ENCODE results near the gene ZNF749.
A peak's percentile ranks its signal among the peaks of the same experiment; 100 is the strongest.

The ZNF749 gene

DNA sequence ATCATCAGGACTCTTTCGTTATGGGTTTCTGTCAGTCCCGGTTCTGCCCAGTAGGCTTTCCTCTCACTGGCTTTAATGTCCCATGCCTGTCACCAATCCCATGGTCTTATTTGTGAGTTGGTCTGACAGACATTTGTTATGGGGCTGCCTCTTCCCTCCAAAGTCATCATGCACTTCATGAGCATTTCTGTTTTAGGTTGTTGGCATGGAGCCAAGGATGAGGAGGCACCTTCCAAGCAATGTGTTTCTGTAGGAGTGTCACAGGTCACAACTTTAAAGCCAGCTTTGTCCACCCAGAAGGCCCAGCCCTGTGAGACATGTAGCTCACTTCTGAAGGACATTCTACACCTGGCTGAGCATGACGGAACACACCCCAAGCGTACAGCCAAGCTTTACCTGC, 15.7 kb upstream of the ZNF749 start:
- no peak overlapping the region for H3K4me3 ChIP-seq (ENCODE audit: low read length)
- DNase-seq (ENCODE audit: low read depth, low spot score), result no peak
- no peak overlapping the region for H3K27ac ChIP-seq (ENCODE audit: low read length)
- no peaks in the 10 kb centered on the region; the same call in 1 of the 2 replicates for H3K27me3 ChIP-seq (ENCODE audit: control insufficient read depth, insufficient read depth, low read length)
- no peaks in the 10 kb centered on the region; the same call in 1 of the 2 replicates for H3K36me3 ChIP-seq (ENCODE audit: control insufficient read depth, insufficient read depth, low read length)
- no CpG with 5 or more reads among the region's 4 CpGs for WGBS (ENCODE audit: insufficient coverage, insufficient read length)
- no peaks in the 10 kb centered on the region for H3K4me1 ChIP-seq (ENCODE audit: control insufficient read depth, insufficient read depth, low read length)
- H3K9me3 ChIP-seq (ENCODE audit: control insufficient read depth, insufficient read depth, low read length), result no peaks in the 10 kb centered on the region

DNA sequence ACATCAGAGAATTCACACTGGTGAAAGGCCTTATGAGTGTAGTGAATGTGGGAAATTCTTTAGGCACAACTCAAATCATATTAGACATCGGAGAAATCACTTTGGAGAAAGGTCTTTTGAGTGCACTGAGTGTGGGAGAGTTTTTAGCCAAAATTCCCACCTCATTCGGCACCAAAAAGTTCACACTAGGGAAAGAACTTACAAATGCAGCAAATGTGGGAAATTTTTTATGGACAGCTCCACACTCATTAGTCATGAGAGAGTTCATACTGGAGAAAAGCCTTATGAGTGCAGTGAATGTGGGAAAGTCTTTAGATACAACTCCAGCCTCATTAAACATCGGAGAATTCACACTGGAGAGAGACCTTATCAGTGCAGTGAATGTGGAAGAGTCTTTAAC, 14.1 kb upstream of the ZNF749 start:
- Histone ChIP-seq H3K27ac (ENCODE audit: low read length) (no peak overlapping the region), H3K4me1 (ENCODE audit: control insufficient read depth, insufficient read depth, low read length) (no peaks in the 10 kb centered on the region), H3K9me3 (ENCODE audit: control insufficient read depth, insufficient read depth, low read length) (no peaks in the 10 kb centered on the region), H3K27me3 (ENCODE audit: control insufficient read depth, insufficient read depth, low read length) (no peaks in the 10 kb centered on the region; the same call in 1 of the 2 replicates), H3K4me3 (ENCODE audit: low read length) (no peak overlapping the region), H3K36me3 (ENCODE audit: control insufficient read depth, insufficient read depth, low read length) (no peaks in the 10 kb centered on the region; the same call in 1 of the 2 replicates)
- no CpG with 5 or more reads among the region's 3 CpGs for WGBS (ENCODE audit: insufficient coverage, insufficient read length)
- no peak for DNase-seq (ENCODE audit: low read depth, low spot score)

DNA sequence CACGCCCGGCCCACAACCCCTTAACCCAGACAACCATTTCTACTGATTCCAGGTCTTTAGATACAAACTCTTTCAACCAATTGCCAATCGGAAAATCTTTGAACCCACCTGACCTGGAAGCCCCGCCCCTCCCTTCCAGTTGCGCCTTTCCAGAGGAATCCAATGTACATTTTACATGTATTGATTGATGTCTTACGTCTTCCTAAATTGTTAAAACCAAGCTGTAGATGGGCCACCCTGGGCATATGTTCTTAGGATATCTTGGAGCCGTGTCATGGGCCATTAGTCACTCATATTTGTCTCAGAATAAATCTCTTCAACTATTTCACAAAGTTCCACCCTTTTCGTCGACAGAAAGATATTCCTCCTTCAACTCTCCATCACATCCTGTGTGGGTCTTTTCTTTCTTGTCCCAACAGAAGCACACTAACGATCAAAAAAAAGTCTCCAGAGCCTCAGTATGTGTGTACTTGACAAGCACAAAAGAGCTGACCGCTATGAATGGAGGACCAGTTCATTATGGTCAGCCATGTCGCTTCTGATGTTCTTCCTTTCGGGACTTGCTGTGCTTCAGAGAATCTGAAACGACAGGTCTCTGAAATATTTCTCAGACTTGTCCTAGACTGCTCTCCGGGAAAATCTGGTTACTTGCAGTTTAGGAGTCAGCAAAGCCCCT, 601 bp upstream of the ZNF749 start:
- H3K36me3 ChIP-seq (ENCODE audit: control insufficient read depth, insufficient read depth, low read length), result no peaks in the 10 kb centered on the region; the same call in 1 of the 2 replicates
- no peaks in the 10 kb centered on the region for H3K27me3 ChIP-seq (ENCODE audit: control insufficient read depth, insufficient read depth, low read length)
- no peaks in the 10 kb centered on the region for H3K9me3 ChIP-seq (ENCODE audit: control insufficient read depth, insufficient read depth, low read length)
- peak overlapping the region; percentile 83; the same call in 1 of the 2 replicates for H3K4me3 ChIP-seq (ENCODE audit: low read length)
- no peak overlapping the region for H3K27ac ChIP-seq (ENCODE audit: low read length)
- no peak for DNase-seq (ENCODE audit: low read depth, low spot score)
- H3K4me1 ChIP-seq (ENCODE audit: control insufficient read depth, insufficient read depth, low read length), result no peaks in the 10 kb centered on the region; the same call in 1 of the 2 replicates
- no CpG with 5 or more reads among the region's 15 CpGs for WGBS (ENCODE audit: insufficient coverage, insufficient read length)

DNA sequence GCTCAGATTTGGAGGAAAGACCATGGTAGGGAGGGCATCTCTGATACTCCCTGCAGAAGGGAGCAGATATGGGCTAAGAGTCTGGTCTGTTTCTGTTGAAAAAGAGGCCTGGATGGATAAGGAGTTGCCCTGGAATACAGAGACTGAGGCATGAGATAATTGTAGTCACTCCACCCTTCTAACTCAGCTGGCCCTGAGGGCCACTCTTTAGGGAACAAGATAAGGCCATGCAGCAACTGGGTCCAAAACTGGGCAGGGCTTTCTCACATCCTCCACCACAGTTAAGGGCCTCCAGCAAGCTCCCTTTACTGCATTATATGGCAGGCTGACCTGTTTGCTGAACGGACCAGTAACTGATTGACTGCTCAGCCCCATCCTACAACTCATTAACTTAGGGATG, 1.3 kb downstream of the ZNF749 start:
- H3K27ac ChIP-seq (ENCODE audit: low read length), result no peak overlapping the region
- H3K4me1 ChIP-seq (ENCODE audit: control insufficient read depth, insufficient read depth, low read length), result no peaks in the 10 kb centered on the region; the same call in 1 of the 2 replicates
- peak overlapping the region; percentile 83; the same call in 1 of the 2 replicates for H3K4me3 ChIP-seq (ENCODE audit: low read length)
- no peaks in the 10 kb centered on the region; the same call in 1 of the 2 replicates for H3K36me3 ChIP-seq (ENCODE audit: control insufficient read depth, insufficient read depth, low read length)
- H3K27me3 ChIP-seq (ENCODE audit: control insufficient read depth, insufficient read depth, low read length), result no peaks in the 10 kb centered on the region
- DNase-seq (ENCODE audit: low read depth, low spot score), result no peak
- WGBS (ENCODE audit: insufficient coverage, insufficient read length), result no CpG with 5 or more reads among the region's 1 CpG
- no peaks in the 10 kb centered on the region for H3K9me3 ChIP-seq (ENCODE audit: control insufficient read depth, insufficient read depth, low read length)

DNA sequence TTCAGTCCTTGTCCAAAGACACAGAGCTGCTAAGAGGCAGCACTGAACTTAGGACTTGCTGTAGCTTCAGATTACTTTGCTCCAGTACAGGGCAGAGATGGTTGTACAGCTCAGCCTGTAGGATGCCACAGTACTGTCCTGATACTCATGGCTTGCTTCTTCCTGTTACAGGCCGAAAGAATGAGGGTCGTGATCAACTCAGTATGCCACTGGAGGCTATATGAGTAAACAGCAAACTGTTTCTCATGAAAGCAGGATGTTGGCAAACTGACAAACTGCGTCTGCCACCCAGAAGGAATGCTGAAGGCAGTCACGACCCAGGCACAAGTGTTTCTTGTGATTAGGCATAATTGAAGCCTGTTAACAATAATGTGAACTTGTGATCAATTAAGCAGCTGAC, 2.8 kb downstream of the ZNF749 start:
- Histone ChIP-seq H3K36me3 (ENCODE audit: control insufficient read depth, insufficient read depth, low read length) (no peaks in the 10 kb centered on the region; the same call in 1 of the 2 replicates), H3K27ac (ENCODE audit: low read length) (no peak overlapping the region), H3K9me3 (ENCODE audit: control insufficient read depth, insufficient read depth, low read length) (no peaks in the 10 kb centered on the region), H3K4me1 (ENCODE audit: control insufficient read depth, insufficient read depth, low read length) (no peaks in the 10 kb centered on the region; the same call in 1 of the 2 replicates), H3K4me3 (ENCODE audit: low read length) (no peak overlapping the region), H3K27me3 (ENCODE audit: control insufficient read depth, insufficient read depth, low read length) (no peaks in the 10 kb centered on the region)
- DNase-seq (ENCODE audit: low read depth, low spot score), result no peak
- WGBS (ENCODE audit: insufficient coverage, insufficient read length), result no CpG with 5 or more reads among the region's 4 CpGs

GRCh38 chr19:57438925-57439324, 3.8 kb downstream of the ZNF749 start:
- Histone ChIP-seq H3K27ac (ENCODE audit: low read length) (no peak overlapping the region), H3K4me1 (ENCODE audit: control insufficient read depth, insufficient read depth, low read length) (no peaks in the 10 kb centered on the region; the same call in 1 of the 2 replicates), H3K4me3 (ENCODE audit: low read length) (no peak overlapping the region), H3K36me3 (ENCODE audit: control insufficient read depth, insufficient read depth, low read length) (peaks cover 4% of the 10 kb centered on the region; the same call in 1 of the 2 replicates), H3K9me3 (ENCODE audit: control insufficient read depth, insufficient read depth, low read length) (no peaks in the 10 kb centered on the region), H3K27me3 (ENCODE audit: control insufficient read depth, insufficient read depth, low read length) (no peaks in the 10 kb centered on the region)
- no CpG with 5 or more reads among the region's 9 CpGs for WGBS (ENCODE audit: insufficient coverage, insufficient read length)
- DNase-seq (ENCODE audit: low read depth, low spot score), result no peak

DNA sequence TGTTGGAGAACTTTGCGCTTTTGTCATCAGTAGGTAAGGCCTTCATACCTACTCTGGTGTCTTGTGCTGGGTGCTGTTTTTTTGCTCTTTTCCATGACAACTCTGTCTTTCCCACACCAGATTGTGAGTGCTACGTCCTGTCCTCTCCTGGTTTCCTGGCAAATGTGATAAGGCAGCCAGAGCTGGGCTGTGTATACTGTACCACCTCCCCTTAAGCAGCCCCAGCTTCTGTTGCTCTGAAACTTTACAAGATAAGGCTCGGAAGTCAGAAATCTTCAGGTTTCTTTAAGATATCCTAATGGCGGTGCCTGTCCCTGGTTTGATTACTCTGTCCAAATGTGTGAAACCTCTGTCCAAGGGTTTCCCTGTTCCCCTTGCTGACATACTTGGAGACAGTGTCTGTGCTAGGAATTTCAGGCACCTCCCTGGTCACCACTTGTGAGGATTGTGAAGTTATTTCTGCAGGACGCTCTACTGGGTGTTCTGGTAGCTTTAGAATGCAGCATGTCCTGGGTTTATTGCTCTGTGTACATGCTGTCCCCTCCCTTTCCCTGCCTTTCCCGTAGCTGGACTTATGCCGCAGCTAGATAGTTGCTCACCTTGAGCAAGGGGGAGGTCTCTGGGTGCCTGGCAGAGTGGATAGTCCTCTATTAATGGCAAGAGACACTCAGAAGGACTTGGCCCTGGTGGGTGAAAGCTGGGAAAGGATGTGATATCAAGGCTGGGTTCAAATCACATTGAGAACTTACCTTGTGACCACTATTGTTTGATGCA, 7.0 kb downstream of the ZNF749 start:
- no peak overlapping the region for H3K27ac ChIP-seq (ENCODE audit: low read length)
- no peaks in the 10 kb centered on the region for H3K4me1 ChIP-seq (ENCODE audit: control insufficient read depth, insufficient read depth, low read length)
- H3K36me3 ChIP-seq (ENCODE audit: control insufficient read depth, insufficient read depth, low read length), result peaks cover 7% of the 10 kb centered on the region; the same call in 1 of the 2 replicates
- H3K9me3 ChIP-seq (ENCODE audit: control insufficient read depth, insufficient read depth, low read length), result no peaks in the 10 kb centered on the region
- no peaks in the 10 kb centered on the region for H3K27me3 ChIP-seq (ENCODE audit: control insufficient read depth, insufficient read depth, low read length)
- no CpG with 5 or more reads among the region's 7 CpGs for WGBS (ENCODE audit: insufficient coverage, insufficient read length)
- no peak for DNase-seq (ENCODE audit: low read depth, low spot score)
- H3K4me3 ChIP-seq (ENCODE audit: low read length), result no peak overlapping the region

GRCh38 chr19:57443121-57443696, 8.1 kb downstream of the ZNF749 start:
- WGBS (ENCODE audit: insufficient coverage, insufficient read length), result no CpG with 5 or more reads among the region's 5 CpGs
- Histone ChIP-seq H3K4me3 (ENCODE audit: low read length) (no peak overlapping the region), H3K27me3 (ENCODE audit: control insufficient read depth, insufficient read depth, low read length) (no peaks in the 10 kb centered on the region), H3K9me3 (ENCODE audit: control insufficient read depth, insufficient read depth, low read length) (no peaks in the 10 kb centered on the region), H3K27ac (ENCODE audit: low read length) (no peak overlapping the region), H3K4me1 (ENCODE audit: control insufficient read depth, insufficient read depth, low read length) (no peaks in the 10 kb centered on the region), H3K36me3 (ENCODE audit: control insufficient read depth, insufficient read depth, low read length) (peaks cover 7% of the 10 kb centered on the region; the same call in 1 of the 2 replicates)
- no peak for DNase-seq (ENCODE audit: low read depth, low spot score)

- Histone ChIP-seq H3K4me1 (ENCODE audit: control insufficient read depth, insufficient read depth, low read length) (no peaks in the 10 kb centered on the region), H3K27ac (ENCODE audit: low read length) (no peak overlapping the region), H3K9me3 (ENCODE audit: control insufficient read depth, insufficient read depth, low read length) (no peaks in the 10 kb centered on the region), H3K4me3 (ENCODE audit: low read length) (no peak overlapping the region), H3K27me3 (ENCODE audit: control insufficient read depth, insufficient read depth, low read length) (no peaks in the 10 kb centered on the region), H3K36me3 (ENCODE audit: control insufficient read depth, insufficient read depth, low read length) (no peaks in the 10 kb centered on the region)
- no CpG with 5 or more reads among the region's 3 CpGs for WGBS (ENCODE audit: insufficient coverage, insufficient read length)
- DNase-seq (ENCODE audit: low read depth, low spot score), result no peak
These were observed 17.2 kb downstream of the ZNF749 start for GRCh38 chr19:57452307-57452706.

DNA sequence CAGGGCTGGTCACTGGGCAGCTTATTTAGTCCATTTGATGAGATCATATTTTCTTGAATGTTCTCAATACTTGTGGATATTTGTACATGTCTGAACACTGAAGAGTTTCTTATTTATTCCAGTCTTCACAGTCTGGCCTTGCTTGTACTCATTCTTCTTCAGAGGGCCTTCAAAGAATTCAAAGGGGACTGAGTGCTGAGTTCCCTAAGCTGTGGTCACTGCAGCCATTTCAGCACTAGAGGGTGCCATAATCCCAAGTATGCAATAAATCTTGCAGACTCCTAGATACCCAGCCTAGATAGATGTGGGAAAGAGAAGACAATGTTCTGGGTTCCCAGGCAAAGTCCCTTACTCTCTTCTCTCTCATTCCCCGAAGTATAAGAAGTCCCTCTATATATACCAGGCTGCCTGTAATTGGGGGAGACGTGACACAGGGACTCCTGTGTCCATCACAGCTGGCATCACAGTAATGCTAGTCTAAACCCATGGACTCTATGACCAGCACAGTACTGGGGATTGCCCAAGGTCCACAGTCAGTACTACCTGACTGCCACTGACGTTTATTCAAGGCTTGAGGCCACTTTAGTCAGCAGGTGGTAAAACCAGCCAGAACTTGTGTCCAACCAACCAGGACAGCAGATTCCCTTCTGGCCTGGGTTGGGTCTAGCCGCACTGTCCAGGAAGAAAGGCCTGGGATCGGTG, 30.7 kb downstream of the ZNF749 start:
- Histone ChIP-seq H3K9me3 (ENCODE audit: control insufficient read depth, insufficient read depth, low read length) (no peaks in the 10 kb centered on the region; the same call in none of the 2 replicates), H3K4me3 (ENCODE audit: low read length) (no peak overlapping the region), H3K27me3 (ENCODE audit: control insufficient read depth, insufficient read depth, low read length) (no peaks in the 10 kb centered on the region), H3K27ac (ENCODE audit: low read length) (no peak overlapping the region), H3K4me1 (ENCODE audit: control insufficient read depth, insufficient read depth, low read length) (no peaks in the 10 kb centered on the region), H3K36me3 (ENCODE audit: control insufficient read depth, insufficient read depth, low read length) (no peaks in the 10 kb centered on the region)
- DNase-seq (ENCODE audit: low read depth, low spot score), result no peak
- no CpG with 5 or more reads among the region's 5 CpGs for WGBS (ENCODE audit: insufficient coverage, insufficient read length)
